Activated CD8-positive, alpha-beta T cell treated with anti-CD3 and anti-CD28 coated beads for 36 hours (primary cell): ENCODE results near the gene NAALADL2. TPM values are rescaled to one million over a fixed set of nuclear protein-coding genes. Genes with fewer than 3 reads are reported as not detected.

Experiments used
- ATAC-seq: fragments of 200-7000 bp; cut with Tn5 transposase; one replicate; pipeline ENCODE4 v1.10.0; 2021; ENCODE audit warnings: mild to moderate bottlenecking, moderate library complexity
- CTCF ChIA-PET: fragments of 350-600 bp; sonication (Branson Sonifier 250); formaldehyde crosslinking; loops from one replicate; lab custom pipeline; 2021; ENCODE audit warnings: antibody characterized with exemption; lab: Charles Lee
- POLR2A ChIA-PET: fragments of 350-600 bp; sonication (Branson Sonifier 250); formaldehyde crosslinking; loops from one replicate; lab custom pipeline; 2021; ENCODE audit warnings: antibody characterized with exemption; lab: Charles Lee
- DNase-seq: peaks from one replicate; pipeline ENCODE4 v3.0.0-alpha.2; 2020
- H3K27ac Mint-ChIP-seq: one replicate; pipeline ENCODE4 v1.8.0; 2021; ENCODE audit warnings: mild to moderate bottlenecking, mixed read lengths
- H3K27me3 Mint-ChIP-seq: one replicate; pipeline ENCODE4 v1.8.0; 2021; ENCODE audit warnings: mixed read lengths
- H3K36me3 Mint-ChIP-seq: one replicate; pipeline ENCODE4 v1.8.0; 2021; ENCODE audit warnings: low read depth, mixed read lengths
- H3K4me1 Mint-ChIP-seq: one replicate; pipeline ENCODE4 v1.8.0; 2021; ENCODE audit warnings: low read depth, mixed read lengths
- H3K4me3 Mint-ChIP-seq: one replicate; pipeline ENCODE4 v1.8.0; 2021; ENCODE audit warnings: mild to moderate bottlenecking, moderate library complexity, mixed read lengths
- H3K9me3 Mint-ChIP-seq: one replicate; pipeline ENCODE4 v1.8.0; 2021; ENCODE audit warnings: mixed read lengths
- CTCF ChIP-seq: fragments of 200-600 bp; IDR thresholded peaks from one replicate; pipeline ENCODE4 v1.8.0; 2022; ENCODE audit warnings: antibody characterized with exemption, mild to moderate bottlenecking
- intact Hi-C: fragments of 100-400 bp; cut with micrococcal nuclease; formaldehyde crosslinking; loops from one replicate; pipeline ENCODE4 v1.10.0; 2022
- total RNA-seq, 2 experiments: library from RNA; stranded (reverse); gene quantifications; one replicate each; pipeline ENCODE4 v1.2.3, GENCODE V29; 2021

Gene NAALADL2
- total RNA-seq, 2 experiments from 2014 or later, result 0.60 TPM; not detected in 1

GRCh38 chr3:175495331-175495730 is 636.2 kb downstream of the NAALADL2 start:
- intact Hi-C loops, result no loop called here
- Mint-ChIP-seq H3K36me3 (no peaks in the 10 kb centered on the region), H3K27ac (no peak overlapping the region), H3K4me3 (no peak overlapping the region), H3K27me3 (no peaks in the 10 kb centered on the region), H3K4me1 (no peaks in the 10 kb centered on the region), H3K9me3 (no peaks in the 10 kb centered on the region)
- ATAC-seq (peak; percentile 71), DNase-seq (peak; percentile 2)
- ChIA-PET POLR2A (no interaction called here), CTCF (no interaction called here)
- TF ChIP-seq CTCF, result no peak

DNA sequence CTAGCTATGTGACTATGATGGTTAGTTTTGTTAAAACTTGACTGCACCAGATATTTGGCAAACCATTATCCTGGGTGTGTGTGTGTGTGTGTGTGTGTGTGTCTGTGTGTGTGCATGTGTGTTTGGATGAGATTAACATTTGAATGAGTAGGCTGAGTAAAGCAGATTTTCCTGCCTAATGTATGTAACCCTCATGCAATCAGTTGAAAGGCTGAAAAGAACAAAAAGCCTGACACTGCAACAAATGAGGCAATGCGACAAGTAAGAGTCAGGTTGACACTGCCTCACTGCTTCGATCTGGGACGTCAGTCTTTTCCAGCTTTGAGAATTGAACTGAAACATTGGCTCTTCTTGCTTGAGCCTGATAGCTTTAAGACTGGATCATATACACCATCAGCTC is 643.0 kb downstream of the NAALADL2 start:
- no peaks in the 10 kb centered on the region for H3K4me1 Mint-ChIP-seq
- intact Hi-C loops, result no loop called here
- CTCF ChIA-PET, result no interaction called here
- H3K4me3 Mint-ChIP-seq, result no peak overlapping the region
- DNase-seq (no peak), ATAC-seq (no peak)
- no peak for TF ChIP-seq CTCF
- H3K9me3 Mint-ChIP-seq, result no peaks in the 10 kb centered on the region
- H3K36me3 Mint-ChIP-seq, result no peaks in the 10 kb centered on the region
- H3K27me3 Mint-ChIP-seq, result no peaks in the 10 kb centered on the region
- H3K27ac Mint-ChIP-seq, result no peak overlapping the region
- POLR2A ChIA-PET, result no interaction called here

DNA sequence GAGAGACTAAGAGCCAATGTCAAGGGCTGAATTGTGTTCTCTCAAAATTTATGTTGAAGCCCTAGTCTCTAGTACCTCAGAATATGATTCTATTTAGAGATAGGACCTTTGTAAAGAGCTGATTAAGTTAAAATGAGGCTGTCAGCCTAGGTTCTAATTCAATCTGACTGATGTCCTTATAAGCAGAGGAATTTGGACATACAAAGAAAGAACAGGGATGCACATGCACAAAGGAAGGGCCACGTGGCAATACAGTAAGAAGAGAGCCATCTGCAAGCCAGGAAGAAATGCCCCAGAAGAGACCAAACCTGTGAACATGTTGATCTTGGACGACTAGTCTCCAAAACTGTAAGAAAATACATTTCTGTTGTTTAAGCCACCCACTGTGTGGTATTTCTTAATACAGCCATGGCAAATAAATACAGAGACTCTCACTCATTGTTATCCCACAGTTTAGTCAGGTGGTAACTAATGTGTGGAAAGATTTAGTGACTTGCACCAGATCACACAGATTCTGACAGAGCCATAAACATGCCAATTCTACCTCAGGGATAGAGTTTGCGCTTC is 652.2 kb downstream of the NAALADL2 start:
- H3K27ac Mint-ChIP-seq, result no peak overlapping the region
- H3K36me3 Mint-ChIP-seq, result no peaks in the 10 kb centered on the region
- intact Hi-C loops, result no loop called here
- ChIA-PET POLR2A (no interaction called here), CTCF (no interaction called here)
- no peak for ATAC-seq
- no peak for DNase-seq
- H3K4me3 Mint-ChIP-seq, result no peak overlapping the region
- H3K27me3 Mint-ChIP-seq, result no peaks in the 10 kb centered on the region
- peaks cover 6% of the 10 kb centered on the region for H3K9me3 Mint-ChIP-seq
- TF ChIP-seq CTCF, result no peak
- H3K4me1 Mint-ChIP-seq, result no peaks in the 10 kb centered on the region

GRCh38 chr3:175512700-175513099 is 653.6 kb downstream of the NAALADL2 start:
- intact Hi-C loops, result no loop called here
- no peak overlapping the region for H3K27ac Mint-ChIP-seq
- no peak overlapping the region for H3K4me3 Mint-ChIP-seq
- H3K27me3 Mint-ChIP-seq, result no peaks in the 10 kb centered on the region
- H3K4me1 Mint-ChIP-seq, result no peaks in the 10 kb centered on the region
- CTCF ChIA-PET, result no interaction called here
- DNase-seq (no peak), ATAC-seq (no peak)
- POLR2A ChIA-PET, result no interaction called here
- H3K9me3 Mint-ChIP-seq, result peaks cover 7% of the 10 kb centered on the region
- H3K36me3 Mint-ChIP-seq, result no peaks in the 10 kb centered on the region
- TF ChIP-seq CTCF, result no peak

DNA sequence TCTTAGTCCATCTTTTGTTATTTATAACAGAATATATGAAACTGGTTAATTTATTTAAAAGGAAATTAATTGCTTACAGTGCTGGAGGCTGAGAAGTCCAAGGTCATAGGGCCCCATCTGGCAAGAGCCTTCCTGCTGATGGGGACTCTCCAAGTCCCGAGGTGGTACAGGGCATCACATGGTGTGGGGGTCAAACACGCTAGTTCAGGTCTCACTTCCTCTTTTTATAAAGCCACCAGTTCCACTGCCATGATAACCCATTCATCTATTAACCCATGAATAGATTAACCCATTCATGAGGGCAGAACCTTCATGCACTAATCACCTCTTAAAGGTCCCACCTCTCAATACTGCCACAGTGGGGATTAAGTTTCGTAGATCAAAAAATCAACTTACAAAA is 659.3 kb downstream of the NAALADL2 start:
- DNase-seq (no peak), ATAC-seq (no peak)
- ChIA-PET POLR2A (no interaction called here), CTCF (no interaction called here)
- no peak for TF ChIP-seq CTCF
- H3K4me1 Mint-ChIP-seq, result no peaks in the 10 kb centered on the region
- no peaks in the 10 kb centered on the region for H3K27me3 Mint-ChIP-seq
- H3K27ac Mint-ChIP-seq, result no peak overlapping the region
- H3K36me3 Mint-ChIP-seq, result no peaks in the 10 kb centered on the region
- H3K9me3 Mint-ChIP-seq, result peaks cover 1% of the 10 kb centered on the region
- no peak overlapping the region for H3K4me3 Mint-ChIP-seq
- intact Hi-C loops, result no loop called here
